ENCODE results near the gene SORL1-AS1.
A peak's percentile ranks its signal among the peaks of the same experiment; 100 is the strongest.

Gene SORL1-AS1

DNA sequence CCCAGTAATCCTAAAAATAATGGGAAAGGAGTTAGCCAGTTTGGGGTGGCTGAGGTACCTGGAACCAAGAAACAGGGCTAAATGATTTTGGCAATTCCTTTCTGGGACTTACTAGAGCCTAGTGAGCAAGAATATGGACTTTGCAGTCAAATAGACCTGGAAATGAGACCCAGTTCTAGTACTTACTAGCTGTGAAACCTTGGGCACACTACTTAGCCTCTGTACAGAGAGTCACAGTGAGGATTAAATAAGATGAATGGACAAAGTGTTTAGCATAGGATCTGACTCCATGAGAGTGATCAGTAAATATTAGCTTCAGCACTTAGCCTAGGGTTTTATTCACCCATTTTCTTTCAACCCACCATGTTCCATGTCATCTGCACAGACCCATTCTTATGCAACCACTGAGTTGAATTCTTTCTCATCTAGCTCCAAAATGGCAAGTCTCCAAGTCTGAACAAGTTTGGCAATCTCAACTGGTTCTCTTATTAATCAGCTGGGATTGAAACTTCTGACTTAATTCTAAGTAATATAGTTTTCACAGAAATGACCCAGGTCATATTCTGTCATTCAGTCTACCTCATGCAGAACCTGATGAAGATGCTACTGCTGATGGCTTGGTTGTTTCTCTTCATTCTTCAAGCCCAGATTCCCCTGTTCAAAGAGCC lies 15.6 kb downstream of the SORL1-AS1 start:
- ATAC-seq = peak; percentile 23 to 79
- DNase-seq = no peak
- H3K4me3 Mint-ChIP-seq = no peak overlapping the region
- no peaks in the 10 kb centered on the region for H3K9me3 Mint-ChIP-seq
- H3K4me1 Mint-ChIP-seq (ENCODE audit: low read depth) = peaks cover 38% of the 10 kb centered on the region
- no peaks in the 10 kb centered on the region for H3K27me3 Mint-ChIP-seq (ENCODE audit: low read depth)
- H3K36me3 Mint-ChIP-seq (ENCODE audit: insufficient read depth) = peaks cover 11% of the 10 kb centered on the region

- Mint-ChIP-seq H3K9me3 (no peaks in the 10 kb centered on the region), H3K4me1 (ENCODE audit: low read depth) (peaks cover 44% of the 10 kb centered on the region), H3K27me3 (ENCODE audit: low read depth) (no peaks in the 10 kb centered on the region), H3K4me3 (no peak overlapping the region), H3K36me3 (ENCODE audit: insufficient read depth) (peaks cover 10% of the 10 kb centered on the region)
- DNase-seq = no peak
- no peak for ATAC-seq
Observed at GRCh38 chr11:121435551-121436511, 16.9 kb downstream of the SORL1-AS1 start.

DNA sequence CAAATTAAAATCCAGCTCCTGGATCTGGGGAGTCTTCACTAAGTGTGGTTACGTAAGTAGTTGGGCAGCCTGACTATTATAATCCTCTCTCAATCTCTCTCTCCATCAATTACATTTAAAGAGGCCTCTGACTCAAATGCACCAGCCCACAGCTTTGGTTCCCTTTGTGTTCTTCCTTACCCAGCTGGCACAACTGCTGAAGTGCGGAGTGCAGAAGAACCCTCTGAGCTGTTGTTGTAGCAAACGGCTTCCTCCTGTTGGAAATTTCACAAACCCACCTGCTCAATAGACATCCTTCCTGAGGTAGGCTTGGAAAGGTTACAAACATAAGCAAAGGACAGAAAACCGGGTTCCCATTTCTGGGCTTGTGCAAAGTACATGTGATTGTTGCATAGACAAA lies 17.6 kb downstream of the SORL1-AS1 start:
- DNase-seq (no peak), ATAC-seq (no peak)
- no peak overlapping the region for H3K4me3 Mint-ChIP-seq
- H3K27me3 Mint-ChIP-seq (ENCODE audit: low read depth) = no peaks in the 10 kb centered on the region
- no peaks in the 10 kb centered on the region for H3K9me3 Mint-ChIP-seq
- H3K36me3 Mint-ChIP-seq (ENCODE audit: insufficient read depth) = peaks cover 10% of the 10 kb centered on the region
- H3K4me1 Mint-ChIP-seq (ENCODE audit: low read depth) = peaks cover 44% of the 10 kb centered on the region

DNA sequence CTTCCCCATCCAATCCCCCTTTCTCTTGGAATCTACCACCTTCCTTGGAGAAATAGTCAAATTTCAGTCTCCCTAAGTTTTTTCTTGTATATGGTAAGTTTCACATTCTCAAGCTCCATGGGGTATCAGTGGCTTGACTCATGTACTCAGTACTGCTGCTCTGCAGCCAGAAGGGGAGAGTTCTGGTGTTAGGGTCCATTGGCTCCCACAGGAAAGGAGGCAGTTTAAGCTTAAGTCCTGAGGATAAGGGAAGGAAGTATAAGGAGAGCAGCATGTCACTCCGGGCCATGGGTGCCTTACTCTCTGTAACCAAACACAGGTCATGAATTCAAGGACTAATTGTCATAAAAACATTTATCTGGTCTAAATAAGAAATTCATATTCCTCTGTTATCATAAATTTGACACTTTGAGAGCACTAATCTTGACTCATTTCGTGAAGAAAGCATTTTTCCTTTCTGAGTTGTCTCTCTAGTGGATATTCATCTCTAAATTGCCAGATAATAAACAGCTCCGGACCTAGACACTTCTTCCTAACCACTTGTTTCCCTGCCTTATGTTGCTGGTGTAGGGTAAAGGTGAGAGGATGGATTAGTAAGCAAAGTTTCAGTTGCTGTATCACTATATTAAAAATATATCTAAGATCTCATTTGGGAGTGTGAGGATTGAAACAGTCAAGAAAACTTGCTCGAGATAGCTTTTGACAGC lies 20.8 kb downstream of the SORL1-AS1 start:
- H3K36me3 Mint-ChIP-seq (ENCODE audit: insufficient read depth) = peaks cover 8% of the 10 kb centered on the region
- ATAC-seq (peak; percentile 85 to 91), DNase-seq (no peak)
- no peaks in the 10 kb centered on the region for H3K9me3 Mint-ChIP-seq
- H3K4me3 Mint-ChIP-seq = no peak overlapping the region
- H3K27me3 Mint-ChIP-seq (ENCODE audit: low read depth) = no peaks in the 10 kb centered on the region
- H3K4me1 Mint-ChIP-seq (ENCODE audit: low read depth) = peaks cover 36% of the 10 kb centered on the region

DNA sequence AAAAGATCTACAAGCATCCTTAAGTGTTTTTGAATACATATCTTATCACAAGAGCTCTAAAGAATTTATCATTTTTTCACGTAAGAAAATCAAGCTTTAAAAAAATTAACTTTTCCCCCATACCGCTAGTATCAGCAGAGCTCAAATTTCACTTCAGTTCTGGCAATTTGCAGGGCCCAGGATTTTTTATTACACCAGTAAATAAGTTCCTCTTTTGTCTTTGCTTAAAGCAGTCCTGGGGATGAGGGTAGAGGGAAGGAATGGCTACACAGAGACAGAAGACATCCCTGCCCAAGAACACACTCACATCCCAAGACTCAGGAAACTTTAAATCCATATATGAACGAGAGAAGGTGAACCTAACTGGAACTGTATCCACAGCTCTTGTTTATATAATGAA lies 23.2 kb downstream of the SORL1-AS1 start:
- Mint-ChIP-seq H3K4me3 (no peak overlapping the region), H3K4me1 (ENCODE audit: low read depth) (peaks cover 27% of the 10 kb centered on the region), H3K9me3 (no peaks in the 10 kb centered on the region), H3K36me3 (ENCODE audit: insufficient read depth) (peaks cover 8% of the 10 kb centered on the region), H3K27me3 (ENCODE audit: low read depth) (no peaks in the 10 kb centered on the region)
- no peak for ATAC-seq
- DNase-seq = no peak

DNA sequence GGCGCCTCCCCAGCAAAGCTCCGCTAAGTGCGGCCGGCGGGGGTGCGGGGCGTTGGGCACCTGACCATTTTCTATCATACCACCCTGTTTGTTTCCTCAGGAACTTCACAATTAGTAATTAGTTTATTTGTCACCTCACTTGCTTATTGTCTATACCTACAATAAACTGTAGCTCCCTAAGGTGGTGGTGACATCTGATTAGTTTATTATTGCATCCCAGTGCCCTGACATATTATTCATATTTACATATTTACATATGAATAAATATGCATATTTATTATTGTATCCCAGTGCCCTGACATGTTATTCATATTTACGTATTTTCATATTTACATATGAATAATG lies 25.4 kb downstream of the SORL1-AS1 start:
- DNase-seq (no peak), ATAC-seq (no peak)
- Mint-ChIP-seq H3K4me3 (no peak overlapping the region), H3K36me3 (ENCODE audit: insufficient read depth) (peaks cover 8% of the 10 kb centered on the region), H3K4me1 (ENCODE audit: low read depth) (peaks cover 46% of the 10 kb centered on the region), H3K27me3 (ENCODE audit: low read depth) (no peaks in the 10 kb centered on the region), H3K9me3 (no peaks in the 10 kb centered on the region)

- peak; percentile 39 for DNase-seq
- ATAC-seq = peak; percentile 79 to 87
- Mint-ChIP-seq H3K36me3 (ENCODE audit: insufficient read depth) (peaks cover 8% of the 10 kb centered on the region), H3K4me1 (ENCODE audit: low read depth) (peaks cover 46% of the 10 kb centered on the region), H3K4me3 (peak overlapping the region; percentile 55), H3K9me3 (no peaks in the 10 kb centered on the region), H3K27me3 (ENCODE audit: low read depth) (no peaks in the 10 kb centered on the region)
Observed at GRCh38 chr11:121426476-121427399, 26.0 kb downstream of the SORL1-AS1 start.

GRCh38 chr11:121425828-121426227 lies 26.9 kb downstream of the SORL1-AS1 start:
- H3K4me1 Mint-ChIP-seq (ENCODE audit: low read depth) = peaks cover 52% of the 10 kb centered on the region
- no peak for DNase-seq
- no peak for ATAC-seq
- H3K9me3 Mint-ChIP-seq = no peaks in the 10 kb centered on the region
- peaks cover 6% of the 10 kb centered on the region for H3K36me3 Mint-ChIP-seq (ENCODE audit: insufficient read depth)
- H3K27me3 Mint-ChIP-seq (ENCODE audit: low read depth) = no peaks in the 10 kb centered on the region
- H3K4me3 Mint-ChIP-seq = no peak overlapping the region

DNA sequence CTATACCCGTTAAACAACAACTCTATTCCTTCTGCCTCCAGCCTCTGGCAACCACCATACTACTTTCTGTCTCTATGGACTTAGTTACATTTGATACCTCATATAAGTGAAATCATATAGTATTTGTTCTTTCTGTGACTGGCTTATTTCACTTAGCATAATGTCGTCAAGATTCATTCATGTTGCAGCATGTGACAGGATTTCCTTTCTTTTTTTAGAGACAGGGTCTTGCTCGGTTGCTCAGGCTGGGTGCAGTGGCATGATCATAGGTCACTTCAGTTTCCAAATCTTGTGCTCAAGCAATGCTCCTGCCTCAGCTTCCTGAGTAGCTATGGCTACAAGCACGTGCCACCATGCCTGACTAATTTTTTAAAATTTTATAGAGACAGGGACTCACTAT lies 30.1 kb downstream of the SORL1-AS1 start:
- peaks cover 4% of the 10 kb centered on the region for H3K36me3 Mint-ChIP-seq (ENCODE audit: insufficient read depth)
- peaks cover 78% of the 10 kb centered on the region for H3K4me1 Mint-ChIP-seq (ENCODE audit: low read depth)
- no peak for DNase-seq
- H3K4me3 Mint-ChIP-seq = no peak overlapping the region
- no peaks in the 10 kb centered on the region for H3K27me3 Mint-ChIP-seq (ENCODE audit: low read depth)
- H3K9me3 Mint-ChIP-seq = no peaks in the 10 kb centered on the region
- no peak for ATAC-seq

DNA sequence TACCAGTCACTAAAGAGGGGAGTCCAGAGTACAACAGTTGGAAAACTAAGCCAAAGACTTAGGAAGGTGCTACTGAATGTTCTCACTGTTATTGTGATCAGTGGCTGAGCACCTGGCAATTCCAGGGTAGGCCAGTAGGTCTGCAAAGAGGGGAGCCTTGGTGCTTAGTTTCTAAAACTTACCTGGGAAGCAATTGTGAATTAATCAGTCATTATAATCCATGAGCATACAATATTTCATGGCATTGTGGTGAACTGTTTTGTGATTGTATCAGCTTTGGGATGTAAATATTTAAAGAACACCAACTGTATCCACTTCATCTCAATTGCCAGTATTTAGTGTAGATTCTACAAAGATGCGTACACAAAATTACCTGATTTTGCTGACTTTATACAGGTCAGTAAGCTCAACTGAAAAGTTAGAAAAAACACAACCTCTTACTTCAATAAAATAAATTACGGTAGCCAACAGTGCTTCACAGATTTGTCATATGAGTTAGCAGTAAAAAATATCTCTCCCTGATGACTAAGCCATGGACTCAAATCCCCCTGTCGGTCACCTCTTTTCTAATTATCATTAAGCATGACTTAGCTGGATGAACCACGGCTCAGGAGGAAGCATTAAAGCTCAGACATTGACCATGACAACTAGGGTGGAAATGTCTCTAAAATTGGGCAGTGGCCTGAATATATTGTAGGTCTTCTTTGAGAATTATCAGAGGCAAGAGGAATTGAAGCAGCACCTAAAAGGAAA lies 31.4 kb downstream of the SORL1-AS1 start:
- Mint-ChIP-seq H3K4me3 (no peak overlapping the region), H3K4me1 (ENCODE audit: low read depth) (peaks cover 82% of the 10 kb centered on the region), H3K36me3 (ENCODE audit: insufficient read depth) (peaks cover 4% of the 10 kb centered on the region), H3K9me3 (no peaks in the 10 kb centered on the region), H3K27me3 (ENCODE audit: low read depth) (no peaks in the 10 kb centered on the region)
- ATAC-seq = no peak
- DNase-seq = no peak

- Mint-ChIP-seq H3K4me3 (no peak overlapping the region), H3K9me3 (no peaks in the 10 kb centered on the region), H3K4me1 (ENCODE audit: low read depth) (peaks cover 83% of the 10 kb centered on the region), H3K27me3 (ENCODE audit: low read depth) (no peaks in the 10 kb centered on the region), H3K36me3 (ENCODE audit: insufficient read depth) (peaks cover 4% of the 10 kb centered on the region)
- DNase-seq = no peak
- no peak for ATAC-seq
Observed at GRCh38 chr11:121420398-121420797, 32.4 kb downstream of the SORL1-AS1 start.

- peaks cover 84% of the 10 kb centered on the region for H3K4me1 Mint-ChIP-seq (ENCODE audit: low read depth)
- H3K36me3 Mint-ChIP-seq (ENCODE audit: insufficient read depth) = no peaks in the 10 kb centered on the region
- DNase-seq (no peak), ATAC-seq (no peak)
- no peaks in the 10 kb centered on the region for H3K27me3 Mint-ChIP-seq (ENCODE audit: low read depth)
- no peaks in the 10 kb centered on the region for H3K9me3 Mint-ChIP-seq
- H3K4me3 Mint-ChIP-seq = no peak overlapping the region
Observed at GRCh38 chr11:121419836-121420235, 32.9 kb downstream of the SORL1-AS1 start.

- Mint-ChIP-seq H3K27me3 (ENCODE audit: low read depth) (no peaks in the 10 kb centered on the region), H3K4me1 (ENCODE audit: low read depth) (peaks cover 77% of the 10 kb centered on the region), H3K4me3 (no peak overlapping the region), H3K9me3 (no peaks in the 10 kb centered on the region), H3K36me3 (ENCODE audit: insufficient read depth) (no peaks in the 10 kb centered on the region)
- DNase-seq (no peak), ATAC-seq (peak; percentile 49 to 52)
Observed at GRCh38 chr11:121418625-121419114, 34.1 kb downstream of the SORL1-AS1 start.
